HG03039 (cell line): ENCODE results near the gene MBD3.

ENCODE experiments used
- ATAC-seq: cut with Tn5 transposase; IDR thresholded peaks from one replicate; pipeline ENCODE4 v1.9.1; 2021; ENCODE audit warnings: mild to moderate bottlenecking, moderate library complexity; ENCODE audit not compliant: unreplicated experiment

The MBD3 gene

DNA sequence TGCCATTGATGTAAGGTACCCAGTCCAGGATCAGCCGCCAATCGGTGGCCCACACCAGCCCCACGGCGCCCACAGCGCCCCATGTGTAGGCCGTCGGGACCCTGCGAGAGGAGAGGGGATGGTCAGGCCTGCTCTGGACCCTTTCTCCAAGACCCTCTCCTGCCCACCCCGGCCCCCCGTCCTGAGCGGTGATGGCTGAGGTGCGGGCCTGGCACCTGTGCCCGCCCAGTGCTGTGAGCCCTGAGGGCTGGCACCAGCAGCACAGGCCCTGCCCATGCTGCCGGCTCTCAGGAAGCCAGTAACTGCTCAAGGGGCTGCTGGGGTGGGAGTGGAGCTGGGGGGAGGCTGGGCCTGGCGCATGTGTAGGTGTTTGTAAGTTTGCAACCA, 6.8 kb upstream of the MBD3 start:
- no peak for ATAC-seq

DNA sequence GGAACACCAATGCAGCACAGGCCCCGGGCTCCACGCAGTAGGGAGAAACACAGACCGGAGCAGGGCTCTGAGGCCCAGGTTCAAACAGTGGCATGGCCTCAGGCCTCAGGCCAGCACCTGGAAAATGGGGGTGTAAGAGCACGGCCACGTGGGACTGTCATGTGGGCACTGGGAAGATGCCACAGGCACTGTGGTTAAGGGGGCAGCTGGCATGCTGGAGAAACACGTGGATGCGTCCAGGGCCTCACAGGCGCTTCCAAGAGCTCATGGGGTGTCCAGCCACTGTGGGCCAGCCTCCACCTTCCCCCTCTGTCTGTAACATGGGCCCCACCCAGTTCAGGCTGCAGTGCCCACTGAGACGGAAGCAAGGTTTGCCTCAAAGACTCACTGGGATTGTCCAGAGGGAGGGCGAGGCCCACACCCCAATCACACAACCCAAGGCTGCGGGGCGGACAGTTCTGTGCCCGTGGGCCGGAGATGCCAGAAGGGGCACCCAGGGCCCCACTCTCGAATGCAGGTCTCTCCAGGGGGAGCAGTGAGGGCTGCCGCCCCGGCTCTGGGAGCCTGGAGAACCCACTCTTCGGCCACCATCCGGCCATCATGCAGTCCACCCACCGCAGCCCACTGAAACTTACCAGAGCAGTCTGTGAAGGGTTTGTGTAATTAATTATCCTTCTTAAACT, 6.3 kb upstream of the MBD3 start:
- ATAC-seq: no peak

DNA sequence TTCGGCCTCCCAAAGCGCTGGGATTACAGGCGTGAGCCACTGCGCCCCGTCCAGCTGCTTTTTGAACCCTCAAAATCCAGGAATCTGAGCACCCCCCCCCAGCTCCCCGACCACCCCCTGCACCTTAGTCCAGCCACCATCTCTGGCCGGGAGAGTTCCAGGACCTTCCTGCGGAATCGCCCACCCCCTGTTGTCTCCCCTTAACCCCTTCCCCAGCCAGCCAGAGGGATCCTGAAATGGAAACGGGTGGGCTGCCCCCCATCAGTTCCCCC, 772 bp upstream of the MBD3 start:
- no peak for ATAC-seq

DNA sequence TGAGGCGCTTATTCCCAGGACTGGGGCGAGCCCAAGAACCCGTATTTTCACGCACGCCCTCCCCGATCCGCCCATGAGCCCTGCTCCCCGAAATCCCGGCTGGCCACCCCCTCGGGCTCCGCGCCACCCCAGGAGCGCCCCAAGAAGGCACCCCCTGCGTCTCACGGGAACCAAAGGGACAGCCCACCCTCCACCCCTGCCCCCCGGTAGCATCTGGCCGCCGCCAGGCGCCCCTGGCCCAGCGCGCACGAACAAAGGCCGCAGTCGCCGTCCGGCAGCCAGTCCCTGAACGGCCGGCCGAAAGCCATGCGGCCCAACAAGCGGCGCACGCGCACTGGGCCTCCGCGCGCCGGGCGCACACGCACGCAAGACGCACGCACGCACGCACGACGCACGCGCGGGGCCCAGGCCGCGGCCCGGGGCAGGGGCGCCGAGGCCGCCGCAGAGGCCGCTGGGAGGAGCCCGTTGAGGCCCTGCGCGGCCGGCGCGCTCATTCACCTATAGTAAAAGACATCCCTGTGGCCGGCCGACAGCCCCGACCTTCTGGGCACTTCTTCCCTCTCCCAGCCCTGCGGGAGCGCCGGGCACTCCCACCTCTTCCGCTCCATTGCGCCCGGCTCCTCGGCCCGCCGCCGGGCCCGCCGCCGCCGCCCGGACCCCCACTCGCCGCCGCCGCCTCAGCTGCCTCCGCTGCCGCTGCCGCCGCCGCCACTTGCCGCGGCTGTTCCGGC, 476 bp downstream of the MBD3 start:
- peak; percentile 52 for ATAC-seq

DNA sequence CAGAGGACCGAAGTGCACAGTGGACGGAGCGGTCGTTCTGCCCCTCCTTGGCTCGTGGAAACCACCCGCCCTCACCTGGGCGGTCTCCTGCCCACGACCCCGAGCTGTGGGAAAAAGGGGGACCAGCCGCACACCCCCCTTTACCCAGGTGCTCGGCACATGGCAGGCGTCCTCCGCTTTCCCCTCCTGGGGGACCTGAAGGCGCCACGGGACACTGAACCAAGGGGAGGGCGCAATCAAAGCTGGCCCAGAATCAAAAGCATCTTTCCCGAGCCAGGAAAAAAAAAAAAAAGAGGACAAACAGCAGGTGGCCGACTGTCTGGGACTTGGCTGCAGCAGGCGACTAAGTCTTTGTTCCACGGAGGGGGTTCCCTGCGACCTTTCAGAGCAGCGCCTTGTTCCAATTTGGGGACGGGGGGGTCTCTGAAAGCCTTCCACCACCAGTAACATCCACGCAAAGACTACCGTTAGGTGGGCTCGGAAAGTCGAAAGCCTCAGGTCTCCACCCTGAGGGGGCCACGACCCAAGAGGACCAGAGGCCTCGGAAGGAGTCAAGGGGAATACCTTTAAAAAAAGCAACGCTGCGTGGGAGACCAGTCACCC, 1.1 kb downstream of the MBD3 start:
- no peak for ATAC-seq

DNA sequence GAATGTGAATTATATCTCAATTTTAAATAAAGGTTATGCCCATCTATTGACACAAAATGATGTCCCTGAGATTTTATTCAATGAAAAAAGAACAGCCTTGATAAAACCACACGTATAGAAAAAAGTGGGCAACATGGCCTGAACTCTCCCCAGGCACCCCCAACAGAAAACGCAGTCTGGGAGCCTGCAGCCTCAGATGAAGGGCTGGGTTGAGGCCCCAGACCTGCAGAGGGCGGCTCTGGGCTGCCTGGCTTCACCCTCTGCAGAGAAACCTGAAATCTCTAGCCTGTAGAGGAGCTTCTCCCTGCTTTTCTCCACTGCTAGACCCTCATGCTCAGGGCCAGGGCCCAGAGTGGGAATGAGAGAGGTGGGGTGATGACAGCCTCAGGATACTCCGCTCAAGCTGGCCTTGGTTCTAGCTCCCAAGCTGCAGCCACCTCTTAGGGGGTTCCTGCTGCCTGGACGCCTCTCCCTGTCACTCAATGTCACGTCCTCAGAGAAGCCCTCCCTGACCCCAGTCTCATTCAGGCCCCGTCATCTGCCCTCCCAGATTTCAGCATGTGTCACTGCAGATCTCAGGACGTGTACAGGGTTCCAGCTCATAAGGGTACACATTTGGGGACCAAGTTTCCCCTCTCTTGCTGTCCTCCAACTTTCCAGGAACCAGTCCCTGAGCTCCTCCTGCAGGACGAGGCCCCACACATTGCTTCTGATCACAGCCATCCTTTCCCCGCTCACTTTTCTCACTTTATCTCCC, 1.8 kb downstream of the MBD3 start:
- ATAC-seq: no peak

DNA sequence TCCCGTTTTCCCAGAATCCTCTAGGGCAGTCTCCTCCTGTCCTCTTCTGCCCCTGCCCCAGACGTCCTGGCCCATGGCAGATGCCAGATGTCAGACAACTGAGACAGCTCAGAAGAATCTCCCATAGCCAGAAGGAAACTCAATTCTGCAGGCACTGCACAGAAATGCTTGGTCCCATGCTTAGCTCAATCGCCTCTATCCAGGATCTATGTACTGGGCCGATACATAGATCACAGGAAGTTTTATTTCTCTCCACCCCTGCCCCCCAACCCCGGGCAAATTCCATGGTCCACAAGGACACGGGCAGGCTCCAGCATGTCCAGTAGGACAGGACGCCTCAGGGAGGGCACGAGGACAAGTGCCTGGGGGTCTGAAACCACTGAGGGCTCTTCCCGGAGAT, 4.8 kb downstream of the MBD3 start:
- ATAC-seq: no peak

DNA sequence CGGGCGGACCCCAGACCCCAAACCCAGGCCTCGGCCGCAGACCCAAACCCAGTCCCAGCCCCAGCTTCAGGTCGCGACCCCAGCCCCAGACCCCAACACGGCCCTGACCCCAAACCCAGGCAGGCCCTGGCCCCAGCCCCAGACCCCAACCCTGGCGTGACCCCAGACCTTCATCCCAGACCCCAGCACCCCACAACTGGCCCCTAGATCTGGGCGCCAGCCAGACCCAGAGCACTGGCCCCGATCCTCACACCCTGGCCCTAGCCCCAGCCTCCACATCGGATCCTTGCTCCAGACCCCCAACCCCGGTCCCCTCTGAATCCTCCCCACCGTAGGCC, 7.5 kb downstream of the MBD3 start:
- ATAC-seq: no peak

DNA sequence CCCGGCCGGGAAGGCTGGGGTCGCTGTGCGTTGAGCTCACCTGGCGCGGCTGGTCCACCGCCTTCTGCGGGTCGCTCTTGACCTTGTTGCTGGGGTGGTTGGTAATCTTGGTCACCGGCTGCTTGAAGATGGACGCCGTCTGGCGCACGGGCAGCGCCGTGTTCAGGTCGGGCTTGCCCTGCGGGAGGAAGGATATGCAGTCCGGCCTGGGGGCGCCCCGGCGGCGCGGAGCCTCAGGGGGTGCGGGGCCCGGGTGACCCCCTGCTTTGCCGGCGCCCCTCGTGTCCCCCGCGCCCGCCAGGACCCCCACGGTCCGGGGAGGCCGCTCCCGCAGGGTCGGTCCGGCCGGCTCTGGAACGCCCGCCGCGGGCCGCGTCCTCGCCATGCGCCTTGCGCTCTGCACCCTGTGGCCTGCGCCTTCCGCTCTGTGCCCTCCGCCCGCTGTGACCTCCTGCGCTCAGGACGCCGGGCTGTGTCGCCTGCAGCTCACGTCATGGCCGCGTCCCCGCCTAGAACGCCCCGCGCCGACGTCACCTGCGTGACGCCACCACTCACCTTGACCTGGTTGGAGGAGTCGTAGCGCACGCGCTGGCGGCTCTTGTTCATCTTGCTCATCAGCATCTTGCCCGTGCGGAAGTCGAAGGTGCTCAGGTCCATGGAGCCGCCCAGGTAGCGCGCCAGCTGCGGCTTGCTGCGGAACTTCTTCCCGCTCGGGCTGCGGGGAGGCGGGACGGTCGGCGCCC, 8.0 kb downstream of the MBD3 start:
- ATAC-seq: no peak

DNA sequence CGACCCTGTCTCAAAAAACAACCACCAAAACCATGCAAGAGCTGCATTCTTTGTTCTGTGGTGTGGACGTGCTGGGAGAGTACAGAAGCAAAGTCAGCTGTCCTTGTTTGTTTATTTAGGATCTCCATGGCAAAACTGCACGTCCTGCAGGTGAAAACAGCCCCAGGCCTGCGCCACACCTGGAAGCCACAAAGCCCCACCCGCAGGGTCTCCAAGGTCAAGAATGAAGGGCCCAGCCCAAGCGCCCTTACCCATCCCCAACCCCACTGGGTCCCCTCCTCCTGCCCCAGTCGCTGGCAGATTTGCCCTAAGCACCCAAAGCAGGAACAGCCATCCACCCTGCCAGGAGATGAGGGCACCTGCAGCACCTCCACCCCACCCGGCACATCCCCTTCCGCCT, 10.5 kb downstream of the MBD3 start:
- no peak for ATAC-seq

DNA sequence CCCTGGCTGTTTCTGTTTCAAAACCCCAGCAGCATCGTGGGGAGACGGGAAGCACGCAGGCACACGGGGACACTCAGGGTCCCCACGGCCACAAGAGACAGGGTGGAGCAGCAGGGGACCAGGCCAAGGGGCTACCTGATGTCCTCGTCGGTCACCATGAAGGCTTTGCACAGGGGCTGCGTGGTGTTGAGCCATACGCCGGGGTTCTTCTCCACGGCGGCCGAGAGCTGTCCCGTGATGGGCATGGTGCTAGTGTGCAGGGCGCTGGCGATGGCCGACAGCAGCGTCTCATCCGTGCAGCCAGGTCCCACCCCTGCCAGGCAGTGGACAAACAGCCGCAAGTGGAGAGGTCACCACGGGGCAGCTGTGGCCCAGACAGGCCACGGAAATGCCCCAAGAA, 11.7 kb downstream of the MBD3 start:
- no peak for ATAC-seq

DNA sequence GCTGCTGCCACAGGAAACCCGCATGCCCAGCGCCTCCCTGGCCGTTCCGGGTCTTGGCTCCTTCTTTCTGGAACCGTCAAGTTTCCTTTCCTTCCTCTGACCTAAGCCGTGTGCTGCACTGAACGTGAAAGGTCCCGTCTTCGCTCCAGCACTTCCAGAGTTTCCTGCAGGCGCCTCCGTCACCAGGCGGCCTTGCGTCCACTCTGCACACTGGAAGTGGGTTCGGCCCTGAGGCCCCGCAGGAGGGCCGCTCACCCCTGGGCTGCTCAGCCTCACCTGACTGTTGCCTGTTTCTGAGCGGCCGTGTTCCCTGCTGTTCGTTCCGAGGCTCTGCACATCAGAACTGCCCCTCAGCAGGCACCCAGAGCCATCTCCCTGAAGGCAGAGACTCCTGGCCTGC, 12.3 kb downstream of the MBD3 start:
- ATAC-seq: no peak

DNA sequence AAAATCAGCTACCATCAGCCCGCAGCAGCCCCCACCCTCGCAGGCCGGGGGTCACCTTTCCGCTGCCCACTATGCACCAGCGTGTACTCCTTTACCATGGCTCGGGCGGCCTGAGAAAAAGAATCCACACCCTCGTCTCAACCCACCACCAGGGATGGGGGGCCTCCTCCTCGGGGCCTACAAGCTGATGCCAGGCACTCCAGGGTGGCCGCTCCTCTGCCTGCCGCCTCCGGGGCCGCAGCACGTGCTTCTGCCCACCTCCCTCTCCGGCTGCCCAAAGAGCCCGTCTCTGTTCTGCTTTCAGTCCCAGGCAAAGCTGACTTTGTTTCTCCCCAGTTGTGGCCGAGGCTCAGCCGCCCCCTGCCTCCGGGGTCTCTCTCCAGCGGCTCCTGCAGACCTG, 13.4 kb downstream of the MBD3 start:
- ATAC-seq: no peak

DNA sequence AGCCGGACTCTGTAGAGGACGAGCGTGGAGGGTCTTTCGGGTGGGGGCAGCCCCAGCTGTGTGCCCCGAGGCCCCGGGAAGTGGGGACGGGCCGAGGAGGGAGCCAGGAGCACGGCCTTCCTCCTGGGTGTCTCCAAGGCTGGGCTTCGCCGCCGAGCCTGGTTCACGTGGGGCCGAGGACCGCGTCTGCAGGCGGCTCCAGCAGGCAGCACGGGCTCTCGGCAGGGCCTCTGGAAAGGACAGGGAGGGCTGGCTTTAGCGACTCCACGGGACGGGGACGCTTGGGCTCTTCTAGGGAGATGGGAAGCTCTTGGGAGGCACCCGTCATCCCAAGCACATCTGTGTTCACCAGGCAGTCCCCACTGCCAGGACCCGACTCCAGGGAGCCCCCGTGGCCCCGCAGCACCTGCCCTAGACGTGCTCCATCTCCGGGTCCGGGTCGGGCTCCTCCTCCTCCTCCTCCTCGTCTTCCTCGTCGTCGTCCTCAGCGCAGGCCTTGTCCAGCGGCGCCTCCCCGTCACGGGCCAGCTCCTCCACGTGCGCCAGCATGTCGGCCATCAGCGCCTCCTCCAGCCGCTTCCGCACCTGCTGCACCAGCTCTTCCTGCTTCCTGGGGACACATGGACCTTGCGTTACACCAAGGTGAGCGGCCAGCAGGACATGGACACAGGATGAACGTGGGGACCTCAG, 14.6 kb downstream of the MBD3 start:
- ATAC-seq: no peak

DNA sequence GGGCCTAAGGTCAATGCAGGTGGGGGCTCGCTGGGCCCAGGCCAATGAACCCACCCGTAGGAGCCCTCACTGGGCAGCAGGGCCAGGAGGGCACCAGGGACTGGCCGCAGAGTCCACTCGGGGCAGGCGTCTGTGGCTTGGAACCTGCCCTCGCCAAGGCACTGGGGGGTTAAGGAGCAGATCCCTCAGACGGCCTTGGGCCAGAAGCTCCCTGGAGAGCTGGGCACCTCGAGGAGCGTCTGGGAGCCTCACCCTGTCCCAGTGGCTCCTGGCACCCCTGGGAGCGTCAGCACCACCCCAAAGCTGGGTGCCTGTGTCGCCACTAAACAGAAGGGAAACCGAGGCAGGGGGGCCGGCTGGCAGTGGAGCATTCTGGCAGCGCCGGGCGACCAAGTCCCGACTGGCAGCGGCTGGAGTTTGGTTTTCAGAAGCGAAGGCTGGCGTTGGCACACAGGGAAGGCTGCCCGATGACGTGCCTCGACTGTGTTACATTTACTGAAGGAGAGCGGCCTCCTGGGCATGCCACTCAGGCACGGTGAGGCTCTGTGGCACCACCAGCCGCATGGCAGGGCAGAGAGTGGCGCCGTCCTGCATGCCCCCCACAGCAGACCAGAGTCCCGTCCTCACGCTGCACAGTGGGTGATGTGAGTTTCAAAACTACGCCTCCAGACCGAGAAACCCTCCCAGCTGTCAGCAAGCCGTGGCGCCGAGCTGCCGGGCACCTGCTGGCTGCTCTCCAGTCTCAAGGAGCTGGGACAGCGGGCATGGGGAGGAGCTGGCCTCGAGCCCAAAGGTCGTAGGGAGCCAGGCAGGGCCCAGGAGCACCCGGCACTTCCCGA, 15.4 kb downstream of the MBD3 start:
- no peak for ATAC-seq

DNA sequence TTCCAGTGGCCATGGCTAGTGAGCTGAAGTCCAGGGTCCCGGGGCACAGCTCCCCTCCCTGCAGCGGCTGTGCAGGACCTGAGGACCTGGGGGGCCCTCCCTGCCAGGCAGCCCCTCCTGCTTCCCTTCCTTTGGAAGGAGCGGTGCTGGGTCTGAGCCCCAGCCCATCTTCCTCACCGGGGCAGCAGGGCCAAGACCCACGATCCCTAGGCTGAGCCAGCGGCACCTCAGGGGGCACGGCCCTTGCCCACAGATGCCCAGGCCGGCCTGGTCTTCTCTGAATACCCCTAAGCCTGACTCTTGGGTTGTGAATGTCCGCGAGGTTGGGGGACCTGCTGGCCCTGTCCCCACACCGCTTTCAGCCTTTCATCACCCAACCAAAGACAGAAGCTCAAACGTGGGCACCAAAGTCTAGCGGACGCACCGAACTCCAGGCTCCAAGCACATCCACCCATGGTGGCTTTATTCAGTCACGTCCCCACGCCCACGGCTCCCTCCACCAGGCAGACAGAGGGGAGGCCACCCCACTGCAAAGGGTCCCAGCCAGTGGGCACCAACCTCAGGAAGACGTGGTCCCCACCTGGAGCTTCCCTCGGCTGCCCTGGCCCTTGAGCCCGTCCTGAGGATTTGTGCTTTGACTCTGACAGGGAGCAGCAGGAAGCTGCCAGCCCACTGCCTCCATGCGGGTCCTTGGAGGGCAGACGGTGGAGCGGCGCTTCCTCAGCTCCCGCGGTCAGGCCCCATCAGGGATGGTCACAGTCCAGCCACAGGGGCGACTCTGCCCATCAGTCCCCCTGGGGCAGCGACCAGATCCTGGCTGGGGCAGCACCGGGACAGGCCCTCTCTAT, 16.2 kb downstream of the MBD3 start:
- no peak for ATAC-seq

DNA sequence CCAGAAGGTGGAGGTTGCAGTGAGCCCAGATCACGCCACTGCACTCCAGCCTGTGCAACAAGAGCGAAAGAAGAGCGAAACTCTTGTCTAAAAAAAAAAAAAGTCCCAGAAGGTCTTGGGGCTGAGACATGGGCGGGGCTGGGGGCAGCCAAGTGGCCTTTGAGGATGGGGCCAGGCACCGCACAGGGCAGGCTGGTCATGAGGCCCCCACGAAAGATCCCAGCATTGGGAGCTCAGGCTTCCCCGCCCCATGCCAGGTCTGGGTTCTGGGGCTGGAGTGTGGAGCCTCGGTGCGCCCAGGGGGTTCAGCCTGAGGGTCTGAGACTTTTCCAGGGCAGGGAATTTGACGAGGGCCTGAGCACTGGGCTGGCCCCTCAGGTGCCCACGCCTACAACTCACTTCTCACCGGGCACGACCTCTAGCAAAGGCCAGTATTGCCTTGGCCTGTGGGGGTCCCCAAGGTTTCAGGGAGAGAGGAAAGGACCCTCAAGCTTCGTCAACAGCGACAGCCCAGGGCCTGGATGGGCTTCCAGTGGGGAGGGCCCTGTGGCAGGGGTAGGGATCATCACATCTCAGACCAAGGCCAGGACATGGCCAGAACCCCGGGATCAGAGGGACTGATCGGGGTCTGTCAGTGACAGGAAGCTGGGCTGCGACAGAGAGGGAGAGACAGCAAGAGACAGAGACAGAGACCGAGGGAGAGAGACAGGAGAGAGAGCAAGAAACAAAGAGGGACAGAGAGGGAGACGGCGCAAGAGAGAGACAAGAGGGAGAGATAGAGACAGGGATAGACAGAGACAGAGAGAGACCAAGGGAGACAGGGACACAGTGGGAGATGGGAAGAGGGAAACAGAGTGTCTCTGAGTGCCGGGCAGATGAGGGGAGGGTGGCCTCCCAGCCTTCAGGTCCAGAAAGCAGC, 17.1 kb downstream of the MBD3 start:
- ATAC-seq: no peak
